Measurements from ENCODE around the gene GRIFIN.

GRIFIN gene

GRCh38 chr7:2512179-2512661 lies 36.0 kb upstream of the GRIFIN start:
- DNase-seq: no peak

GRCh38 chr7:2511769-2512168 lies 35.6 kb upstream of the GRIFIN start:
- no peak for DNase-seq

GRCh38 chr7:2510909-2511768 lies 34.9 kb upstream of the GRIFIN start:
- DNase-seq: peak; percentile 68

GRCh38 chr7:2510130-2510776 lies 34.1 kb upstream of the GRIFIN start:
- no peak for DNase-seq

GRCh38 chr7:2509298-2509906 lies 33.2 kb upstream of the GRIFIN start:
- DNase-seq: no peak

- DNase-seq: peak; percentile 82
Measured at GRCh38 chr7:2508327-2509215, 32.4 kb upstream of the GRIFIN start.

- no peak for DNase-seq
Measured at GRCh38 chr7:2507917-2508306, 31.7 kb upstream of the GRIFIN start.

GRCh38 chr7:2507208-2507916 lies 31.2 kb upstream of the GRIFIN start:
- no peak for DNase-seq

GRCh38 chr7:2505401-2505800 lies 29.2 kb upstream of the GRIFIN start:
- no peak for DNase-seq

GRCh38 chr7:2504889-2505375 lies 28.7 kb upstream of the GRIFIN start:
- DNase-seq: no peak

GRCh38 chr7:2504128-2504888 lies 28.1 kb upstream of the GRIFIN start:
- DNase-seq: no peak

- DNase-seq: no peak
Measured at GRCh38 chr7:2503056-2503941, 27.1 kb upstream of the GRIFIN start.

GRCh38 chr7:2502647-2502966 lies 26.4 kb upstream of the GRIFIN start:
- DNase-seq: no peak

- DNase-seq: no peak
Measured at GRCh38 chr7:2501947-2502646, 25.9 kb upstream of the GRIFIN start.

- no peak for DNase-seq
Measured at GRCh38 chr7:2500701-2501100, 24.5 kb upstream of the GRIFIN start.

GRCh38 chr7:2499719-2500430 lies 23.7 kb upstream of the GRIFIN start:
- DNase-seq: no peak

- no peak for DNase-seq
Measured at GRCh38 chr7:2499181-2499580, 23.0 kb upstream of the GRIFIN start.

- no peak for DNase-seq
Measured at GRCh38 chr7:2498708-2499107, 22.5 kb upstream of the GRIFIN start.

All from stimulated activated CD4-positive, alpha-beta T cell treated with anti-CD3 and anti-CD28 coated beads, Interleukin-15, amount 100 ng/mL, for 24 hours (primary cell).